ENCODE measurements around the gene CCDC117. TPM values are rescaled to one million over a fixed set of nuclear protein-coding genes. Genes with fewer than 3 reads are reported as not detected.

The CCDC117 gene
- total RNA-seq, 1 experiment from 2014 or later = 18.1 TPM

- in situ Hi-C loops (cut with HindIII; ENCODE audit: low pct_unique_long_range_greater_than_20kb, low sequenced_read_pairs) = no loop called here
- Histone ChIP-seq H3K4me3 (ENCODE audit: low read depth in 2 of 2, low read length in 2 of 2) (no peak overlapping the region), H3K9me3 (ENCODE audit: control insufficient read depth, insufficient read depth, low read depth, low read length) (no peaks in the 10 kb centered on the region), H3K27ac (ENCODE audit: low read length) (no peak overlapping the region), H3K4me1 (ENCODE audit: control insufficient read depth, insufficient read depth, low read length) (no peaks in the 10 kb centered on the region), H3K27me3 (ENCODE audit: control insufficient read depth, insufficient read depth, low read length) (no peaks in the 10 kb centered on the region), H3K36me3 (ENCODE audit: control insufficient read depth, insufficient read depth, low read length) (peaks cover 4% of the 10 kb centered on the region; the same call in 1 of the 2 replicates)
- intact Hi-C loops (cut with micrococcal nuclease; ENCODE audit: unreplicated experiment) = no loop called here
- CTCF ChIA-PET = no interaction called here
- POLR2A ChIA-PET = no interaction called here
- ATAC-seq (no peak), DNase-seq (ENCODE audit: low read depth, low spot score) (no peak)
- no TSS peak for BruUV-seq (replicated peaks)
- TF ChIP-seq REST (IDR thresholded peaks at IDR 0.05; ENCODE audit: insufficient read depth in 1 of 2, low read depth in 2 of 2, low read length in 1 of 2) (no peak), SIN3A (IDR thresholded peaks at IDR 0.05; ENCODE audit: borderline replicate concordance, insufficient read depth, low read depth, low read length) (no peak), TCF7L2 (IDR thresholded peaks at IDR 0.05; ENCODE audit: low read depth, low read length) (no peak), POLR2AphosphoS5 (IDR thresholded peaks at IDR 0.05; ENCODE audit: low read depth, low read length) (no peak)
- TF ChIP-seq, protein P1, sequence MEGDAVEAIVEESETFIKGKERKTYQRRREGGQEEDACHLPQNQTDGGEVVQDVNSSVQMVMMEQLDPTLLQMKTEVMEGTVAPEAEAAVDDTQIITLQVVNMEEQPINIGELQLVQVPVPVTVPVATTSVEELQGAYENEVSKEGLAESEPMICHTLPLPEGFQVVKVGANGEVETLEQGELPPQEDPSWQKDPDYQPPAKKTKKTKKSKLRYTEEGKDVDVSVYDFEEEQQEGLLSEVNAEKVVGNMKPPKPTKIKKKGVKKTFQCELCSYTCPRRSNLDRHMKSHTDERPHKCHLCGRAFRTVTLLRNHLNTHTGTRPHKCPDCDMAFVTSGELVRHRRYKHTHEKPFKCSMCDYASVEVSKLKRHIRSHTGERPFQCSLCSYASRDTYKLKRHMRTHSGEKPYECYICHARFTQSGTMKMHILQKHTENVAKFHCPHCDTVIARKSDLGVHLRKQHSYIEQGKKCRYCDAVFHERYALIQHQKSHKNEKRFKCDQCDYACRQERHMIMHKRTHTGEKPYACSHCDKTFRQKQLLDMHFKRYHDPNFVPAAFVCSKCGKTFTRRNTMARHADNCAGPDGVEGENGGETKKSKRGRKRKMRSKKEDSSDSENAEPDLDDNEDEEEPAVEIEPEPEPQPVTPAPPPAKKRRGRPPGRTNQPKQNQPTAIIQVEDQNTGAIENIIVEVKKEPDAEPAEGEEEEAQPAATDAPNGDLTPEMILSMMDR (IDR thresholded peaks at IDR 0.05) = no peak
Measured at GRCh38 chr22:28774378-28774777, 1.9 kb downstream of the CCDC117 start.

GRCh38 chr22:28779833-28780232 is 7.3 kb downstream of the CCDC117 start:
- BruUV-seq (replicated peaks) = TSS peak; percentile 18
- ATAC-seq (no peak), DNase-seq (ENCODE audit: low read depth, low spot score) (no peak)
- Histone ChIP-seq H3K27ac (ENCODE audit: low read length) (no peak overlapping the region), H3K27me3 (ENCODE audit: control insufficient read depth, insufficient read depth, low read length) (no peaks in the 10 kb centered on the region), H3K4me1 (ENCODE audit: control insufficient read depth, insufficient read depth, low read length) (no peaks in the 10 kb centered on the region), H3K9me3 (ENCODE audit: control insufficient read depth, insufficient read depth, low read depth, low read length) (no peaks in the 10 kb centered on the region), H3K4me3 (ENCODE audit: low read depth in 2 of 2, low read length in 2 of 2) (no peak overlapping the region), H3K36me3 (ENCODE audit: control insufficient read depth, insufficient read depth, low read length) (peaks cover 12% of the 10 kb centered on the region)
- intact Hi-C loops (cut with micrococcal nuclease; ENCODE audit: unreplicated experiment) (no loop called here), in situ Hi-C loops (cut with HindIII; ENCODE audit: low pct_unique_long_range_greater_than_20kb, low sequenced_read_pairs) (no loop called here)
- ChIA-PET POLR2A (interaction anchor here (0.6 kb wide), 1 partner anchor 15 kb away, joined by 3 read pairs; no protein-coding TSS in a partner anchor), CTCF (no interaction called here)
- TF ChIP-seq REST (IDR thresholded peaks at IDR 0.05; ENCODE audit: insufficient read depth in 1 of 2, low read depth in 2 of 2, low read length in 1 of 2) = no peak
- TF ChIP-seq, protein P1 (IDR thresholded peaks at IDR 0.05) = no peak
- TF ChIP-seq SIN3A (IDR thresholded peaks at IDR 0.05; ENCODE audit: borderline replicate concordance, insufficient read depth, low read depth, low read length) = no peak
- TF ChIP-seq TCF7L2 (IDR thresholded peaks at IDR 0.05; ENCODE audit: low read depth, low read length) = no peak
- no peak for TF ChIP-seq POLR2AphosphoS5 (IDR thresholded peaks at IDR 0.05; ENCODE audit: low read depth, low read length)

Data from Panc1 (cell line).